NCI-H2081 (cell line): ENCODE results near the gene GABBR2.

Experiments
- DNase-seq, 2 experiments: peaks; one replicate each; lab custom pipeline; 2025; lab: John Stamatoyannopoulos, UW

Gene GABBR2

DNA sequence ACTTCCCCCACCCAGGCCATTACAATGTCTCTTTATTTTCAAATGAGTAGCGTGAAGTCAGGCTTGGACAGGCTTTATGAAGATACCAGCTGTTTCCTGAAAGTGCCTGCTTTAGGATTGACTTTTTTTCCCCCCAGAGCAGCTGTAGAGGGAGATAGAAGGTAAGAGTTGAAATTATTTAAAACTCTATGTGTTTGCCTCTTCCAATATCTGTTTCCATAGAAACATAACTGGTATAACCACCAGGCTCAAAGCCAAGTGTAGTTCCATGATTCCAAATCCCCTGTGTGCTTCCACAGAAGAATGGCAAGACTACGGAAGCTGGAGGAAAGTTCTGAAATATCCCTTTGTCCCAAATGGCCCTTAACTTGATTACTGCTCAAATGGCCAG lies 365.9 kb downstream of the GABBR2 start:
- DNase-seq, result no peak

DNA sequence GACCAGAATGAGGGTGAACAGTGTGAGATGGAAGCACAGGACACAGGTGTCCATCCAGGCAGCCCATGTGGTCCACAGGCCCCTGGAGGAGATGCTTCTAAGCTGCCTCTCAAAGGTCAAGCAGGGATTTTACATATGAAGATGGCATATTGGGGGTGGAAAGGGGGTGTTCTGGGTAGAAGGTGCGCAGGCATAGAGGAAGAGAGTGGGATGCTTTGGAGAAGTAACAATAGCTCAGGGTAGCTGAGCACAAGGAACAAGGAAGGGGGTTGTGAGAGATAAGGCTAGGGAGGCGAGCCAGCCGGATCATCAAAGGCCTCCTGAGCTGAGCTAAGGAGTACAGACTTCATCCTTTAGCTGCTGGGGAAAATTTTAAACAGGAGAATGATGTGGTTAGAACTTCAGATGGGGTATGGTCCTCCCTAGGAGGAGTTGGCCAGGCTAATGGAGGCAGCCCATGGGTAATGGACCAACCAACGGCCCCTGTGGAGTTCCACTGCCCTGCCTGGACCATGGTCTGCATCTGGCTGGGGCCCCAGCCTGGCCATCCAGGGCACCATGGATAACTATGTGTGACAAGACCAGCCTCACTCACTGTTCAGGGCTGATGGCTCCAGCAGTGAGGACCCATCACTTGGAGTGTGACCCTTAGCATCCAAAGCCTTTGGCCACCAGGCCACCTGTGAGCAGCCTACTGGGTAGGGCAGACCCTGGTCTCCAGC lies 366.5 kb downstream of the GABBR2 start:
- DNase-seq, result no peak

DNA sequence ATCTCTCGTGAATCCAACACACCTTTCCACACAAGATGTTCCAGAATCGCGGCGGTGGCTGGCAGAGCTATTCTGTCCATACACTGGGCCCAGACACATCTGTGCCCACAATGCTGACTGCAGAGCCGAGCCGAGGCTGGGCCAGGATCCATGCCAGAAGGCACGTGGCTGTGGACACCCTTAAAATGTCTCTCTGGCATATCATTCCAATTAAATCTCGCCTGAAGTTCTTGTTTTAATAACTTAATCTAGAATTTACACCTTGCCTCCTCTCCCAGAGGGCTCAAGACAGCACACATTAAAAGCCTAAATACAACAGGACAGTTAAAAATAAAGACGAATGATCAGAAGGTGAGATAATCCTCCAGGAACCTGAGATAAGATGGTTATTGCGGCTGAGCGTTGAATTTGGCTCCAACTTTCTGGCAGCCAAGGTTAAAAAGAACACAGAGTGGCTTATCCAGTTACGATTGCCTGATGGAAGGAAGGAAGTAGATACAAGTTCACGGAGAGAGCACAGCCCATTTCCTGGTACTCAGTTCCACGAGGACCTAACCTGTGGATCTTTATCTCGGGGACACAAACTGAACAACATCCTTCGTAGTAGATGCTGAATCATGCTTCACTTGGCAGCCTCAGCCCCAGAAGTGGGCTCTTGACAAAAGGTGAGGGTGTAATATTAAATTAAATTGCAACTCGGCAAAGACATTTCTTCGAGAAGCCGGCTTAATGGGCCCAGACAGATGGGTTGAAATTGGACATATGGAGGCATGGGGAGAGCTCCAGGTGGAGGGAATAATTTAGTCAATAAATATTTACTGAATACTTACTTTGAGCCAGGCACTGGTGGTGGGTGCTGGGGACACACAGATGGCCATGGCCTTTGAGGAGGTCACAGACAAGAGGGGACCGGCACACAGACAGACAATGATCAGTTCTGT lies 367.3 kb downstream of the GABBR2 start:
- no peak for DNase-seq

DNA sequence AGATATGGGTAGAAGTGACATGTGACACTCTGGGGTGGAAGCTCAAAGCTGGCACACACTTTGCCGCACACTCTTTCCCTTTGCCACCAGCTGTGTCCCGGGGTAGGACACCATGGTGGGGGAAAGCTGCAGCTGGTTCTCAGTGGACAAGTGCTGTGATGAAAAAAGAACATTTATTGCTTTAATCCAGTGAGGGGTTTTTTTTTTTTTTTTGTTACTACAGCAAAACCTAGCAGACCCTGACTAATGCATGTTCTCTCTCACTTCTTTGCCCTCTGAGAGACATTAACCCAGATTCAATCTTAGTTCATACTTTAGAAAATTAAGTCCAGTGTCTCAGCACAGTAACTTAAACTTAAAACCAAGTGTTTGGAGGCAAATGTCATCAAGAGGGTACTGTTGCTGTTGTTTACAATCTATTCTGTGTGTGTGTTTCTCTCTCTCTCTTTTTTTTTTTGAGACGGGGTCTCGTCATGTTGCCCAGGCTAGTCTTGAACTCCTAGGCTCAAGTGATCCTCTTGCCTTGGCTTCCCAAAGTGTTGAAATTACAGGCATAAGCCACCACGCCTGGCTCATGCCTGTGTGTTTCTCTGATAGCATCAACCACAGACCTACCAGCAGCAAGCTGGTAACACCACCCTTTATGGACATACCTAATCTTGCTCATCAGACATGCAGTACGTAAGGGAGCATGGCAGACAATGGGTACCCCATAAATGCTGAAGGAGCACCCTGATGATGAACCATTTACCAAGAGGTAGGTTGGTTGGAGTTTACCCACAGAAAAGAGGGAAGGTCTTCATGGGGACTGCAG lies 368.5 kb downstream of the GABBR2 start:
- no peak for DNase-seq

DNA sequence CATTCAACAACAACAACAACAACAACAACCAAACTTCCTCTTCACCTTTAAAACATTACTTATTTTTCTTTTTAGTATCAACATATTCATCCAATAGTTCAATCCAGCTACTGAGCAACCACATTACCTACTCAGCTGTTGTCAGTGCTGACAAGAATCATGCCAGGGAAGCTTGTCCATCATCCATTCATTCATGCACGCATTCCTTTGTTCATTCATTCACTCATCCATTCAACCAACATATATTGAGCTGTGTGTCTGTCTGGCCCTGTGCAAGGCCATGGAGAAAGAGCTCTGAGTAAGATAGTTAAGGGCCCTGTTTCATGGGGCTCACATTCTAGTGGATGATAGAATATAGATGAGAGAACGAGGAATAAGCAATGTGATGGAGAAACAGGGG lies 373.1 kb downstream of the GABBR2 start:
- DNase-seq, result no peak

DNA sequence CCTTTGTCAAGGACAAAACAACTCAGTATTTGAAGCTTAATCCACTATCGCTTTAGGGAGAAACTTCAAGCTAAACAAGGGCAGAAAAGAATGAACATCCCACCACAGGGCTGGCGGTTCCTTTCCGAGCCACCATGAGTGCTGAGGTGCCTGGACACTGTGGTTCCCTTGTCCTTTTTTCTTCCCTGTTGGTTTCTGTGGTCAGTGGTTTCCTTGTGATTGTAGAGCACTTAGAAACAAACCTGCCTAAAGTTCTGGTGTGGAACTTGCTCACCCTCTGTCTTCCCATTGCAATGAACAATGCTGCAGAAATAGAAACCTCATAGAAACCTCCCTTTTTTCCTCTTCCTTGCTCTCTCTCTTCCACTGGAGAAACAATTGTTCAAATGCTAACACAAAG lies 373.9 kb downstream of the GABBR2 start:
- DNase-seq, result no peak

DNA sequence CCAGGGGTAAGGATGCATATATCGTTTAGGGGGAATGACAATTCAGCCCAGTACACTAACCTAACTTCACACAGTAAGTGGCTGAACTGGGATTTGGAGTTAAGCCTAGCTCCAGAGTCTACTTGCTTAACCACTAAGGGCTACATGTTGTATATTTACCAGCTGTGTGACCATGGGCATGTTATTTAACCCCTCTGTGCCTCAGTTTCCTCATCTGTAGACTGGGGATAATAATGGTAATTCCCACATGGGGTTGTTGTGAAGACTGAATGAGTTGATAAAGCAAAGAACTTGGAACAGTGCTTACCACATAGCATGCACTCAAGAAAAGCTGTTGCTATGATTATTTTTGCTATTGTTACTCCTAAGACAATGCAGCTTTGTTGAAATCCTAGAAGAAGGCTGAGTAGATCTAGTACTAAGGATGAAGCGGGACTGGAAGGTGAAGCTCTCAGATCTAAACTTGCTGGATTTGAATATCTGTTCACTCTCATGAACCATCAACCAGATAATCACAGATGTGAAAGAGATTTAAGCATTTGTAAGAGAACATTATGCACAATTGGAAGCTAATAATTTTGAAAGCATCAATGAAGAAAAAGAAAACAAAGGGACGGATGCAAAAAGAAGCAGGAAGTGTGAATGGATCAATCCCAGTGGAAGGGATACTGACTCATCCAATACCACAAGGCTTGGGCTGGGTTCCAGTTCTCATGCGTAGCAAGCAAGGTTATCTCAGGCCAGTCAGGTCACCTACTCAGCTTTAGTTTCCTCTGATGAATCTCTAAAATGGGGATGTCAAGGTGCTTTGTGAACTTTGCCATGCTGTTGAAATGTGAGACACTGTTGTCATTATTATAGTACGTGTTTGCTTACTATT lies 374.8 kb downstream of the GABBR2 start:
- no peak for DNase-seq

DNA sequence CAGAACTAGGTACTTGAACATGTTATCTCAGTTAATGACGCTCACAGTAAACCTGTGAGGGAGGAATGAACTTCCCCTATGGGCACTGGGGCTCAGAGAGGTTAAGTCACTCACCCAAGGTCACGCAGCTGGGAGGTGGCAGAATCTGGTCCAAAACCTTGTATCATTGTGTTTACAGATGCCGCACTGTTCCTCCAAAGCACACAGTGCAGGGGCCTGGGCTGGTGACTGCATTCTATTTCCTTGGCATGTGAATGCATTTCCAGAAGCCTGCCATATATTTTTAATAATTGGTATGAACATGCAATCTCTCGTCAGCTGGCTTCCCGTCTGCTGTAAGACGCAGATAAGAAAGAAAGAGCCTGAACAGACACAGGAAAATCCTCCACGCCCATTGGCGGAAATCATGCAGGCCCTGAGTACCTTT lies 376.3 kb downstream of the GABBR2 start:
- no peak for DNase-seq

DNA sequence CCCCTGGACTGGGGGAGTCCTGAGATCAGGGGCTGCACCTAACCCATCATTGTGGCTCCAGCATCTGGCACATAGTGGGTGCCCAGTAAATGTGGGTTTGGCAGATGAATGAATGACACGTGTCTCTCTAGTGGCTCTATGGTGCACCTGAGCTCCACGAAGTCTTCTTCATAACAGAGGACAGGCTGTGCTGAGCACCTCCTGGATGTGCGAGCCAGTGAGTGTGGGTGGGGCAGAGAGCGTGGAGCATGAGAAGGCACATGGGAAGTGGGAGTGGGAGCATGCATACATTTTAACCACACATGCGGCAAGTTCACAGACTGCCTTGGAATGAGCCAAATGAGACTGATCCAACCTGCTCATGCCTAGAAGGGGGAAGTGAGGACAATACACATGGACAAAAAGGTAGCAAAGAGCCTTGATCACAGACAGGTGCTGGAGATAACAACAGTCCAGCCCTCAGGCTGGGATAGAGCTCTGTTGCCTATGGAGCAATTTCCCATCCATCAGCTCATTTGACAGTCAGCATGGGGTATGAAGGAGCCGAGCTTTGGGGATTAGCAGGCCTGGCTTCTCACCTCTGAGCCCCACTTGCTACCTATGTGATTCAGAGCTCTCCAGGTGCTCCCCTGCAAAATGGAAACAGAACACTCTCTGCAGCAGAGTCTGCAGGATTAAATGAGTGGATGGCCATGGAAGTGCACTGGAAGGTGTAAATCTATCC lies 377.0 kb downstream of the GABBR2 start:
- no peak for DNase-seq

DNA sequence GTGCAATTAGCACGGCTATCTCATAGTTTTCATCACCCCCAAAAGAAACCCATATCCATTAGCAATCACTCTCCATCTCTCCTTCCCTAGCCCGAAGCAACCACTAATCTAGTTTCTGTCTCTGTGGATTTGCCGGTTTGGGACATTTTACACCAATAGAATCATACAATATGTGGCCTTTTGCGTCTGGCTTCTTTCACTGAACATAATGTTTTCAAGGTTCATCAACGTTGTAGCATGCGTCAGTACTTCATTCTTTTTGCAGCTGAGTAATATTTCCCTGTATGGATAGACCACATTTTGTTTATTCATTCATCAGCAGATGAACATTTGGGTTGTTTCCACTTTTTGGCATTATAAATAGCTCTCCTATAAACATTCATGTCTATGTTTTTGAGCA lies 377.9 kb downstream of the GABBR2 start:
- no peak for DNase-seq

DNA sequence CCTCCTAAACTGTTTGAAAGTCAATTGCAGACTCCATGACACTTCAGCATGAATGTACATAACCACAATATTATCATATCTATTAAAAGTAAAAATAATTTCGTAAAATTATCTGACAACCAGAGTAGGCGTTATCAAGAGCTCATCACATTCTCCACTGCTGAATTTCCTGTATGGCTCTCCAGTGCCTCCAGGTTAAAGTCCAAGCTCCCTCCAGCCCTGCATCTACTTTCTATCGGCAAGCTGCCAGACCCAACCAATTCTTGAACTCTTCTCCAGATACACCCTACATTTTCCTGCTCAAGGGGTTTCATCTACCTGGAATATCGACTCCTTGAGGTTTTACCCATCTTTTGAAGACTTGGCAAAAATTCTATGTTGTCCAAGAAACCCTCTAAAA lies 378.8 kb downstream of the GABBR2 start:
- DNase-seq, result no peak

DNA sequence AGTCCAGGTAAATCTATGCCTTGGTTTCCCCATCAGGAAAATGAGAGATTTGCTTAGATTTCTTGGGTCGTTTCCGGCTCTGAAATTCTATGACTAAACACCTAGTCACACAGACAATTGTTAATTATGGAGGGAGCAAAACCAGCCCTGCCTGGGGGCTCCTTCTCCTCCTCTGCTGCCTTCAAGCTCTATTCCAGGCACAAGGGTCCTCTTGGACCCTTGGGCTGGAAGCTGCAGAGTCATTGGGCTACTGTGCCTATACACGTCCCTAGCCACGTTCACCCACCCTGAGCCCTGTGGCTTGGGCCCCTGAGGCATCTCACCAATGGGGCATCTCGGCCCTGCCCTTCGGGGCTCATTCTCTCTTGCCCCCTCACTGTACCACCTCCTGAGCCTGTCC lies 379.5 kb downstream of the GABBR2 start:
- DNase-seq, result no peak

DNA sequence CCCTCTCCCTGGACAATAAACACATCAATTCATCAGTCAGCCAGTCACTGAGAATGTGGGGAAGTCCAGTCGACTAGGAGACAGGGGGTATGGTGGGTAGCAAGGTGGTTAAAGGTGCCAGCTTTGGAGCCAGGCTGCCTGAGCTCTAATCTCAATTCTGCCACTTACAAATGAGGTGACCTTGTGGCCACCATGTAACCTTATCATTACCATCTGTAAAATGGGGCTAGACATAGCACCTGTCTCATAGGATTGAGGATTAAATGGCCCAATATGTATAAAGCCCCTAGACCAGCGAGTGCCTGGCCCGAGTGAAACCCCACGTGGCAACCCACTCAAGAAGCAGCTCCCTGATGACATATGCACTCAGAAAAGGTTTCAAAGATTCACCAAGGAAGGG lies 380.0 kb downstream of the GABBR2 start:
- no peak for DNase-seq

DNA sequence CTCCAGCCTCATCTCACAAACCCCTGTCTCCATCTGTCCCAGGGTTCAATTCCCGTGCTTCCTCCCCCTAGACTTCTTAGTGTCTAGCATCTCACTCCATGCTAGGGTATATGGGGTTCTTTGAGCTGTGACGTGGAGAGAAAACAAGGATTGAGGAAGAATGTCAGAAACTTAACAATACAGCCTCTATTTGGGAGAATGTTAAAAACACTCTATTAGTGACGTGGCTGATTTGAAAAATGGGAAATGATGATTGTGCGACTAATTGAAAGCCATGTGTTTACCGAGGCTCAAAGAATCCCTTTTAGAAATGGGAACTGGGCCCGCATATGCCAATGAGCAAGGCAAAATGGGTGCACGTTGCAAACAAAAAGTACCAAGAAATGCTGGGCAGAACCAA lies 380.6 kb downstream of the GABBR2 start:
- no peak for DNase-seq

DNA sequence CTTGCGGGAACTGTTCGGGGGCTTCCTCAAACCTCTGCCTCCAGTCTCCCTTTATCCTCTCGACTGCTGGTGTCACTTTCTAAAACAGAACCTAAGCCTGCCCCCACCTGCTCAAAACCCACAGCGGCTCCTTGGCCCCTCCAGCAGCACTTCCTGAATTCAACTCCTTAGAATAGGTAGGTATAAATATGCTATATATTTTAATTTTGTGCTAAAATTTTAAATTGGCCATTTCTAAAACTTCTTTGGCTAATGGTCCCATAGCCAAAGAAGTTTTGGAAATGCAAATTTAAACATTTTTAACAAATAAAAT lies 381.5 kb downstream of the GABBR2 start:
- DNase-seq, result no peak

DNA sequence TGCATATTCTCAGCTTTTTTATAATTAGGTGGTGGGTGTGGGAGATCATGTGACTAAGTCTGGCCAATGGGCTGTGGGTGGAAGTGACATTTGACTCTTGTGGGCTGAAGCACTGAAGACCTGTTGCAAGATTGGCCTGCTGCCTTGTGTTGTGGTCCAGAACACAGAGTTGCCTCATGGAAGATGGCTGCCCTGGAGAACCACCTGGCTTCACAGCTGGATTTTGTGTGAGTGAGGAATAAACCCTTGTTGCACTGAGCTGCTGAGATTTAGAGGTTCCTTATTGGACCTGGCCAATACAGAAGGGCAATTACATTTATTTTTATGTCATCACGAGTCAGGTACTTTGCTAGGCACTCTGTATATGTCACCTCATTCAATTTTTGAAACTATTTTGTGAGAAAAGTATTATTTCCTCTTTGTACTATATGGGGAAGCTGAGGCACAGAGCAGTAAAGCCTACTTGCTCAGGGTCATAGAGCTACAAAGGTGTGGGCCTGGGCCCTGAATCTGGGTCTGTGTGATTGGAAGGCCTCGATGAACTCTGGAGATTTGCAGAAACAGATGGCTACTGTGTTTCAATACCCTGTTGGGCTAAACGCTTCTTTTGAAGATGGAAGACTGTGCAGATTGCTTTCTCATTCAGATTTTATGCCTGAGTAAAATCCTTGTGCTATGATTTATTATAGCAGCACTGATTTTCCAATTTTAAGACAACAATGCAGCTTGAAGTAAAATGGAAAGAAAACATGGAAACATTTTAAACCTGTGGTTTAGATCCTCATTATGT lies 382.1 kb downstream of the GABBR2 start:
- DNase-seq, result no peak

DNA sequence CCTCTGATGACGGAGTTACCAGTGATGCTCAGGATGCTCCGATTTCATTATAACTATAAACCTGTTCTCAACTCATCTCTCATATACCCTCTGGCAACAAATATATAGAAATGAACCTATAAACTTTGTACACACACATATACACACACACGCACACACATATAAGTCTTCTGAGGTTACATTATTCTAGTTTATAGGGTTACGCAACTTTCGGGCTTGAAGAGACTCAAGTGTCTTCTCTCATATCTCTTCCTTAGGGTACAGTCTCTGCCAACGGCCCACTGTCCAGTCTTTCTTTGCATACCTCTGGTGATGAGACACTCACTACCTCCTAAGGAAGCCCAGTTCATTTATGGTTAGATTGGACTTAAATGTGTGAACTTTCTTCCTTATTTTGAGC lies 383.9 kb downstream of the GABBR2 start:
- DNase-seq, result no peak

DNA sequence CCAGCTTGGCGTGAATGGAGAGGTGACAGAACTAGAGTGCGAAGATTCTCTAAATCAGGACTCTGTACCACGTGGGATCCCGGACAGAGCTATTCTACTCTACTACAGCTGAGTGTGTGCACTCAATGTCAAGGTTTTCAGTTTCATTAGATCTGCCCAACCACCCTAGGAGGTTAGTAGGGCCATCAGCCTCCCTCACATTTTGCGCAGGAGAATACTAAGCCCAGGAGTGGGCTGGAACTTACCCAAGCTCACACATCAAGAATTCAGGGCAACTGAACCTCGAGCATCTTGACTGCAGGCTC lies 385.0 kb downstream of the GABBR2 start:
- DNase-seq, result no peak

DNA sequence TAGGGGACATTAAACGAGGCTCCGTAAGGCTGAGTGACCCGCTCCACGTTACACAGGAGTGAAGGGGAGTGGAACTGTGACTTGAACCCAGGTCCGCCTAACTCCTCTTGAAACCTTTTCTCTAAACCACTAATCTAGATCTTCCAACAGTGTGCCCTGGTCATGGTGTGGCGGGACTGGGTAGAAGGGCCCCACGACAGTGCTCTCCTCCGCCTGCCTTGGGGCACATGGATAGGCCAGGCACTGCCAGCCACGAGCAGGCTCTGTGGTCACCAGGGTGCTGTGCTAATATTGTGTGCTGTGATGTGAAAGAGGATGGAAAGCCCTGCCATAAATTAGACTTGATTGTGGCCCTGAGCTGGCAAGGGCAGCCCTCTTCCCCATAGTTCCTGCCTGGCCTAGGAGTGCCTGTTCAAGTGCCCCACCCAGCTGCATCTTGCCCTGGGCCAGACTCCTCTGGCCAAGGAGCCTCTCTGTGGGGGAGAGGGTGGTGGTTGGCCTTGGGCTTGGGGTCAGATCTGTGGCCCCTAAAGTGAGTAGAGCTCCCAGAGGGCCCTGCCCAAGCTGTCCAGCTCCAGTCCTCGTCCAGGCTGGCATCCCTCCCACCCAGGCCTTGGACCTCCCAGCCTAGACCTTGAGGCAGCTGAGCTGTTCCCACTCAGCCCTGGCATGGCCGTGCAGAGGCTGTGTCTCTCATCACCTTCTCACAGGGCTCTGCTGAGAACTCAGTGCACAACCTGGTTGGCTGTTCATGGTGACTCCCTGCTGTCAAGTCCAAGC lies 385.5 kb downstream of the GABBR2 start:
- no peak for DNase-seq

DNA sequence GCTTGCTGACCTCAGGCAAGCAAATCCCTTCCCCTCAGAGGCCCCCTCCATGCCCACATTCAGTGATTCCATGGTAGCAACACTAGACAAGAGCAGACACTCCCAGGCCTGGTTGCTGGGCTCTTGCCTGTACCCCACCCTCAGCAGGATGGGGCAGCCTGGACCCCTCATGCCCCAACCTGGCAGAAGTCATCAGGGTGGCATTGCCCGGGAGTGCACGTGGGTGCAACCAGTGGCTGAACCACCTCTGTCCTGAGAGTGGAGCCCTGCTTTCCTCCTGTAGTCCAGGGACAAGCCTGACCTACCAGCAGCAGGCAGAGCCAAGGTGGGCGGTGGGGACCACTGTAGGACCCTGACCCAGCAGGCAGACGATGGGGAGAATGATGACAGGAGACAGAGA lies 387.5 kb downstream of the GABBR2 start:
- DNase-seq, result no peak
